Upper lobe of right lung (tissue), 1 donor: Measurements from ENCODE around the gene KRT75. TPM values are rescaled to one million over a fixed set of nuclear protein-coding genes. Genes with fewer than 3 reads are reported as not detected.

Experiments
- ATAC-seq: fragments of 200-7000 bp; cut with Tn5 transposase; one replicate; pipeline ENCODE4 v1.9.1; 2020; ENCODE audit warnings: mild to moderate bottlenecking, moderate library complexity
- DNase-seq: peaks from one replicate; pipeline ENCODE4 v3.0.0-alpha.2; 2020
- H3K27ac ChIP-seq: fragments of 200-600 bp; one replicate; pipeline ENCODE4 v1.8.0; 2022
- H3K27me3 ChIP-seq: fragments of 200-600 bp; one replicate; pipeline ENCODE4 v1.8.0; 2022; ENCODE audit warnings: mild to moderate bottlenecking
- H3K36me3 ChIP-seq: fragments of 200-600 bp; one replicate; pipeline ENCODE4 v1.8.0; 2022
- H3K4me1 ChIP-seq: fragments of 200-600 bp; one replicate; pipeline ENCODE4 v1.8.0; 2022
- H3K4me3 ChIP-seq: fragments of 200-600 bp; one replicate; pipeline ENCODE4 v1.8.0; 2022; ENCODE audit warnings: mild to moderate bottlenecking
- H3K9me3 ChIP-seq: fragments of 200-600 bp; one replicate; pipeline ENCODE4 v1.8.0; 2022
- CTCF ChIP-seq: fragments of 200-600 bp; IDR thresholded peaks from one replicate; pipeline ENCODE4 v1.8.0; 2022; ENCODE audit warnings: antibody characterized with exemption
- intact Hi-C: fragments of 100-400 bp; cut with DNase I; formaldehyde crosslinking; loops from one replicate; pipeline ENCODE4 v1.11.0; 2022
- total RNA-seq: library from RNA; stranded (reverse); fragmentation: NEBNext Ultra II Directional; extraction: Animal tissue kit (Norgen Biotek cat#: 25700); gene quantifications from one replicate; pipeline ENCODE4 v1.2.1, GENCODE V29; 2021
- donor health status: DM: no; HTN: yes; CAD: no; lungs with severe emphysema.

Gene KRT75
- total RNA-seq, 1 donor from 2014 or later, result not detected

DNA sequence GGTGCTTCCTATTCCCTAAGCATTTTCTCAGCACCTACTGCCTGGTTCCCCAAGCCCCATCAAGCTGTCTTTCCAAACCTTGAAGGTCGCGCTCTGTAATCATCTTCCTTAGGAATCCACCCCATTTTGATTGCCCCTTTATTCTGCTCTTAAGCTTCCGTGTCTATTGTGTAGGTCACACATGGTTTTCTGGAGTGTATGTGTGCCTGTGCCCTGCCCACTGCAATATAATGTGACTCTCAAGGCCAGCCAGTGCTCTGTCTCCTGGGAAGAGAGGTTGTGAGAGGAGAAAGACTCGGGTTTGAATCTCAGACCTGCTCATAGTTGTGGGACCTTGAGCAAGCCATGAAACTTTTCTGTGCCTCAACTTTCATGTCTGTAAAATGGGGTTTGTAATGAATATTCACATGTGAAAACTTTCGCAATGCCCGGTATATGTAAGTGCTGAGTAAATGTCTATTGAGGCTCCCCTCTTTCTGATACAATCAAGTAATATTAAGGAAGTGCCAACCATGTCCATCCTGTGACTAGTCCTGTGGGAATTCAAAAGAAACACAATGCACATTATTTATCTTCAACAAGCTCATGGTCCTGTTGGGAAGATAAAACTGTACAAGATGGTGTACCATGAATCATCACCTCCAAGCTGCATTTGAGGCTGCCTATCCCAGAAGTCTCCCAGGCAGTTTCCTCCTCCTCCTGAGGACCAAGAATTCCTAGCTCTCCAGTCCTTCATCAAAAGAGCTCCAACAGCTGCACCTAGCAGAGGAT is 774 bp upstream of the KRT75 start:
- no peak for TF ChIP-seq CTCF
- no peak overlapping the region for H3K4me3 ChIP-seq
- H3K27me3 ChIP-seq, result peaks cover 19% of the 10 kb centered on the region
- no peaks in the 10 kb centered on the region for H3K4me1 ChIP-seq
- DNase-seq (no peak), ATAC-seq (no peak)
- intact Hi-C loops, result no loop called here
- H3K36me3 ChIP-seq, result no peaks in the 10 kb centered on the region
- H3K9me3 ChIP-seq, result no peaks in the 10 kb centered on the region
- H3K27ac ChIP-seq, result no peak overlapping the region

- intact Hi-C loops, result no loop called here
- H3K36me3 ChIP-seq, result no peaks in the 10 kb centered on the region
- H3K4me1 ChIP-seq, result no peaks in the 10 kb centered on the region
- peaks cover 19% of the 10 kb centered on the region for H3K27me3 ChIP-seq
- no peak overlapping the region for H3K27ac ChIP-seq
- ATAC-seq (no peak), DNase-seq (no peak)
- TF ChIP-seq CTCF, result no peak
- no peak overlapping the region for H3K4me3 ChIP-seq
- H3K9me3 ChIP-seq, result no peaks in the 10 kb centered on the region
Observed at GRCh38 chr12:52433501-52434080, 580 bp downstream of the KRT75 start.

DNA sequence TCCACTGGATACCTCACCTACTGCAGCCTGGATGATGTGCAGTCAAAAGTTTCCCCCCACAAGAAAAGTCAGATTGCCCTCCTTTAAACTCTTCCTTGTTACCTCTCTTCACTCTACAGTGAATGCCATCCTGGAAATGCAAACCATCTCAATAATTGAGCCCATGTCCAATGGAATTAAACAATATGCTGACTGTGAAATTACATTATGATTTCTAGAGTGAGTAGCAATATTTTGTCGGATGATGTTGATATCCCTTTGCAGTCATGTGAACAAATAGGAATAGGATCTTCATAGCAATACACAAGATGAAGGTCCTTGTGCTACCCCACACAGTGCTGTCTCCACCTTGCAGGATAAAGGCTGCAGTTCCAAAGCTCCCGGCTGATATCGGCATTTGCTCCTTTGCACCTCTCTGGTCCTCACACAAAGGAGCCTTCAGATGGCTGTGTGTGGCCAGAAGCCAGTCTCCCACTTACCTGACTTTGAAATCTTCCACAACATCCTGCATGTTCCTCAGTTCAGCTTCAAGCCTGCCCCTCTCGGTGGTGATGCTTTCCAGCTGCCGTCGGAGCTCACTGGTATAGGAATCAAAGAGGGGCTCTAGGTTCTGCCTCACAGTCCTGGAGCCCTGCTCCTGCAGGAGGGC is 1.5 kb downstream of the KRT75 start:
- Histone ChIP-seq H3K4me1 (no peaks in the 10 kb centered on the region), H3K27ac (no peak overlapping the region), H3K9me3 (no peaks in the 10 kb centered on the region), H3K27me3 (peaks cover 19% of the 10 kb centered on the region), H3K4me3 (no peak overlapping the region), H3K36me3 (no peaks in the 10 kb centered on the region)
- no peak for TF ChIP-seq CTCF
- DNase-seq, result no peak
- no peak for ATAC-seq
- intact Hi-C loops, result no loop called here

- ATAC-seq (no peak), DNase-seq (no peak)
- H3K4me3 ChIP-seq, result no peak overlapping the region
- no peaks in the 10 kb centered on the region for H3K4me1 ChIP-seq
- no peaks in the 10 kb centered on the region for H3K9me3 ChIP-seq
- TF ChIP-seq CTCF, result no peak
- no peaks in the 10 kb centered on the region for H3K36me3 ChIP-seq
- H3K27ac ChIP-seq, result no peak overlapping the region
- H3K27me3 ChIP-seq, result peaks cover 14% of the 10 kb centered on the region
- intact Hi-C loops, result no loop called here
Observed at GRCh38 chr12:52428121-52428520, 6.0 kb downstream of the KRT75 start.

DNA sequence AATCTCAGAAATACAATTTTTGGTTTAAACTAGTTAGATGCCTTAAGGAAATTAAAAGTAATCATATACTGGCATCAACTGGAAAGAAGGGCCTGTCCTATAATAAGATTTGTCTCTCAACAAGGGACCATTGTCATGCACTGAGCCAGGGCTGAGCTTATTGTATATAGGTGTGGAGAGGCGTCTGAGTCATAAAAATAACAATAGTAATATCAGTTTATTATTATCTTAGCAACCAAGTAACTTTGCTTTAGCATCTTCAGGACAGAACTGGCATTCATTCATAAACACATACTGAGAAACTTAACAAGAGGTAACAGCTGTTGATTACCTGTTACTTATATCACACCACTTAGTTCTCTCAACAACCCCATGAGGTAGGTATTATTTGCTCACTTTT is 7.1 kb downstream of the KRT75 start:
- Histone ChIP-seq H3K27ac (no peak overlapping the region), H3K36me3 (no peaks in the 10 kb centered on the region), H3K4me1 (no peaks in the 10 kb centered on the region), H3K9me3 (no peaks in the 10 kb centered on the region), H3K4me3 (no peak overlapping the region), H3K27me3 (peaks cover 4% of the 10 kb centered on the region)
- DNase-seq (no peak), ATAC-seq (no peak)
- intact Hi-C loops, result no loop called here
- no peak for TF ChIP-seq CTCF
